GM12801 (cell line): ENCODE measurements around the gene BMP7.

Experiments used
- TF ChIP-seq, protein P1 (sequence below): IDR thresholded peaks from one replicate; pipeline ENCODE4 v1.5.1; 2011; ENCODE audit warnings: control low read depth; ENCODE audit not compliant: insufficient read length; ENCODE audit errors: extremely low read depth

BMP7 gene

GRCh38 chr20:57214427-57214826, 52.0 kb downstream of the BMP7 start:
- TF ChIP-seq, protein P1, sequence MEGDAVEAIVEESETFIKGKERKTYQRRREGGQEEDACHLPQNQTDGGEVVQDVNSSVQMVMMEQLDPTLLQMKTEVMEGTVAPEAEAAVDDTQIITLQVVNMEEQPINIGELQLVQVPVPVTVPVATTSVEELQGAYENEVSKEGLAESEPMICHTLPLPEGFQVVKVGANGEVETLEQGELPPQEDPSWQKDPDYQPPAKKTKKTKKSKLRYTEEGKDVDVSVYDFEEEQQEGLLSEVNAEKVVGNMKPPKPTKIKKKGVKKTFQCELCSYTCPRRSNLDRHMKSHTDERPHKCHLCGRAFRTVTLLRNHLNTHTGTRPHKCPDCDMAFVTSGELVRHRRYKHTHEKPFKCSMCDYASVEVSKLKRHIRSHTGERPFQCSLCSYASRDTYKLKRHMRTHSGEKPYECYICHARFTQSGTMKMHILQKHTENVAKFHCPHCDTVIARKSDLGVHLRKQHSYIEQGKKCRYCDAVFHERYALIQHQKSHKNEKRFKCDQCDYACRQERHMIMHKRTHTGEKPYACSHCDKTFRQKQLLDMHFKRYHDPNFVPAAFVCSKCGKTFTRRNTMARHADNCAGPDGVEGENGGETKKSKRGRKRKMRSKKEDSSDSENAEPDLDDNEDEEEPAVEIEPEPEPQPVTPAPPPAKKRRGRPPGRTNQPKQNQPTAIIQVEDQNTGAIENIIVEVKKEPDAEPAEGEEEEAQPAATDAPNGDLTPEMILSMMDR: no peak

- TF ChIP-seq, protein P1: no peak
These were observed 52.5 kb downstream of the BMP7 start for GRCh38 chr20:57213924-57214323.

- TF ChIP-seq, protein P1: no peak
These were observed 53.1 kb downstream of the BMP7 start for GRCh38 chr20:57213291-57213690.

DNA sequence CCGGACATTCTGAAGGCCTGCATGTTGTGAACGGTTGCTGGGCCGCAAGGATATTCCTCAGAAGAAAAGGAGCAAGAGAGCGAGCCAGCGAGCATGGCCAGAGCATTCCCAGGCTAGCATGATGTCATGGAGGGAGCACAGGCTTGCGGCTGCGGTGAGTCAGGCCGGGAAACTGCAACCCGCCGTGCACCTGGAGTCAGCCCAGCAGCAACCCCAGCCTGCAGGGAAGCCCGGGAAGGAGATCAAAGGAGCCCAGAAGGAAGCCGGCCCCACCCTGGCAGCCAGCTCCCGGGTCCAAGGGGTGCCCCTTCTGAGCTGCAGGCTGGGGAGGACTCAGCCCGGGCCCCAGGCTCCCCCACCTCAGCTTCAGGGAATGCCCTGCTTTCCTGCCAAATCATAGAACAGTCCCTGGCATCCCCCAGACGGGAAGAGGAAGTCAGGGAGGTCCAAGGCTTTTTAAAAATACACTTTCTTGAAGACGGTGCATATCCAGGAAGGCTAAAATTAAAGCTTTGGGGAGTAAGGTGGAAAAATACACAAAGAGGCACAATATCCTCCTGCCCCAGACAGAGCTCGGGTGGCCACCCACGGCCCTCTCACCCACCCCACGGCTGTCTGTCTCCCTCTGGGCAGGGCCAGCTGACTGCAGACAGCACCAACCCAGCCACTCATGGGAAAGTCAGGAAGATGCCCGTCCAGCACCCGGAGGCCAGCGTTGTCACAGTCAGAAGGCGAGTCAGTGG, 53.7 kb downstream of the BMP7 start:
- TF ChIP-seq, protein P1: no peak

- TF ChIP-seq, protein P1: no peak
These were observed 54.4 kb downstream of the BMP7 start for GRCh38 chr20:57211908-57212533.

GRCh38 chr20:57211406-57211805, 55.0 kb downstream of the BMP7 start:
- TF ChIP-seq, protein P1: no peak

DNA sequence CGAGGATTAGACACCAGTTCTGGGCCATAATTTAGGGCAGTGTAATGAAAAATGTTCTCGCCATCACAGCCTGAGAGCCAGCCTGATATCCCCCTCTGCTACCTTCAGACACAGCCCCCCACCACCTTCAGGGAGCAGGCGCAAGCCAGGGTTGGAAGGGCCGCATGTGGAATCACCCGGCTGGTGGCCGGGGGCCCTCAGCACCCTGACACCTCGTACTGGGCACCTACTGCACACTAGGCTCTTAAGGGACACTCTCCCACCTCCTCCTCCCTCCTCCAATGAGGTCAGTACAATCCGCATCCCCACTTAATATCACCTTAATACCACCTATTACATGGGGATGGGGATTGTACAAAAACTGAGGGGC, 55.5 kb downstream of the BMP7 start:
- TF ChIP-seq, protein P1: no peak
